ENCODE measurements around the gene BMP2K.

- TF ChIP-seq EZH2 (IDR thresholded peaks at IDR 0.05; ENCODE audit: low read length, missing control alignments) (no peak), CTCF (conservative IDR thresholded peaks at IDR 0.05 in 1 of 2, IDR thresholded peaks at IDR 0.05 in 1 of 2; ENCODE audit: low read depth in 1 of 2, low read length in 2 of 2) (no peak)
Measured at GRCh38 chr4:78829296-78829695, 53.1 kb downstream of the BMP2K start.
